Loucy (cell line): ENCODE results near the gene ZNF208.
"Not testable (repeated sequence)": the region's sequence is repeated elsewhere in the genome, so short reads cannot be mapped to it uniquely, and the experiment has no call there.

ENCODE experiments used
- H2AFZ ChIP-seq: fragments of 200-600 bp; sonication (generic); 2 replicates; pipeline ENCODE4 v1.6.0; 2016; ENCODE audit warnings: antibody characterized with exemption, mild to moderate bottlenecking, low read length, moderate library complexity
- H3F3A ChIP-seq: fragments of 200-600 bp; 2 replicates; pipeline ENCODE4 v1.6.0; 2016; ENCODE audit warnings: antibody characterized with exemption, low read depth, mild to moderate bottlenecking
- H3K27me3 ChIP-seq: fragments of 200-600 bp; sonication (generic); 2 replicates; pipeline ENCODE4 v1.6.1; 2014; ENCODE audit warnings: low read length, mild to moderate bottlenecking; ENCODE audit not compliant: insufficient read depth, poor library complexity, severe bottlenecking
- H3K36me3 ChIP-seq: fragments of 200-600 bp; sonication (generic); 2 replicates; pipeline ENCODE4 v1.6.1; 2016; ENCODE audit warnings: low read length; ENCODE audit not compliant: insufficient read depth
- H3K4me1 ChIP-seq: fragments of 200-600 bp; sonication (generic); 2 replicates; pipeline ENCODE4 v1.5.1; 2014; ENCODE audit warnings: low read length, mild to moderate bottlenecking; ENCODE audit not compliant: insufficient read depth, poor library complexity, severe bottlenecking
- H3K4me2 ChIP-seq: fragments of 200-600 bp; sonication (generic); 2 replicates; pipeline ENCODE4 v1.6.0; 2014; ENCODE audit warnings: antibody characterized with exemption, low read length, low read depth, mild to moderate bottlenecking; ENCODE audit not compliant: poor library complexity, severe bottlenecking
- H3K4me3 ChIP-seq: fragments of 200-600 bp; sonication (generic); 2 replicates; pipeline ENCODE4 v1.5.1; 2014; ENCODE audit warnings: low read length, mild to moderate bottlenecking, mixed read lengths; ENCODE audit not compliant: poor library complexity, severe bottlenecking
- H3K79me2 ChIP-seq: fragments of 200-600 bp; sonication (generic); 2 replicates; pipeline ENCODE4 v1.6.1; 2014; ENCODE audit warnings: low read length; ENCODE audit not compliant: insufficient read depth
- H3K9ac ChIP-seq: fragments of 200-600 bp; sonication (generic); 2 replicates; pipeline ENCODE4 v1.6.0; 2014; ENCODE audit warnings: mild to moderate bottlenecking, low read depth, low read length, moderate library complexity; ENCODE audit not compliant: poor library complexity, severe bottlenecking
- H3K9me2 ChIP-seq: fragments of 200-600 bp; sonication (generic); replicated peaks from 2 replicates; pipeline ENCODE4 v1.6.1; 2016; ENCODE audit warnings: low read depth, low read length, mixed read lengths
- H3K9me3 ChIP-seq: fragments of 200-600 bp; sonication (generic); 2 replicates; pipeline ENCODE4 v1.6.1; 2014; ENCODE audit warnings: mild to moderate bottlenecking, antibody characterized with exemption, low read length, low read depth; ENCODE audit not compliant: insufficient read depth
- H4K20me1 ChIP-seq: fragments of 200-600 bp; sonication (generic); 2 replicates; pipeline ENCODE4 v1.6.0; 2014; ENCODE audit warnings: antibody characterized with exemption, low read length, mild to moderate bottlenecking; ENCODE audit not compliant: insufficient read depth, poor library complexity, severe bottlenecking
- EZH2phosphoT487 ChIP-seq: fragments of 200-600 bp; IDR thresholded peaks from 2 replicates; pipeline ENCODE4 v1.6.1; 2018; ENCODE audit warnings: antibody characterized with exemption, mild to moderate bottlenecking, moderate library complexity, borderline replicate concordance
- TF ChIP-seq, protein P1 (sequence below): fragments of 200-600 bp; sonication (generic); conservative IDR thresholded peaks from 2 replicates; pipeline ENCODE4 v1.5.1; 2014; ENCODE audit warnings: mild to moderate bottlenecking, antibody characterized with exemption, low read length

ZNF208 gene

GRCh38 chr19:21900401-21900800 lies 110.3 kb downstream of the ZNF208 start:
- H3K4me1 ChIP-seq, result no peaks in the 10 kb centered on the region
- no peak for TF ChIP-seq EZH2phosphoT487
- TF ChIP-seq, protein P1, sequence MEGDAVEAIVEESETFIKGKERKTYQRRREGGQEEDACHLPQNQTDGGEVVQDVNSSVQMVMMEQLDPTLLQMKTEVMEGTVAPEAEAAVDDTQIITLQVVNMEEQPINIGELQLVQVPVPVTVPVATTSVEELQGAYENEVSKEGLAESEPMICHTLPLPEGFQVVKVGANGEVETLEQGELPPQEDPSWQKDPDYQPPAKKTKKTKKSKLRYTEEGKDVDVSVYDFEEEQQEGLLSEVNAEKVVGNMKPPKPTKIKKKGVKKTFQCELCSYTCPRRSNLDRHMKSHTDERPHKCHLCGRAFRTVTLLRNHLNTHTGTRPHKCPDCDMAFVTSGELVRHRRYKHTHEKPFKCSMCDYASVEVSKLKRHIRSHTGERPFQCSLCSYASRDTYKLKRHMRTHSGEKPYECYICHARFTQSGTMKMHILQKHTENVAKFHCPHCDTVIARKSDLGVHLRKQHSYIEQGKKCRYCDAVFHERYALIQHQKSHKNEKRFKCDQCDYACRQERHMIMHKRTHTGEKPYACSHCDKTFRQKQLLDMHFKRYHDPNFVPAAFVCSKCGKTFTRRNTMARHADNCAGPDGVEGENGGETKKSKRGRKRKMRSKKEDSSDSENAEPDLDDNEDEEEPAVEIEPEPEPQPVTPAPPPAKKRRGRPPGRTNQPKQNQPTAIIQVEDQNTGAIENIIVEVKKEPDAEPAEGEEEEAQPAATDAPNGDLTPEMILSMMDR, result no peak
- H3K9ac ChIP-seq, result no peak overlapping the region
- H3K9me2 ChIP-seq, result no peaks in the 10 kb centered on the region
- H3K9me3 ChIP-seq, result peaks cover 3% of the 10 kb centered on the region; the same call in 1 of the 2 replicates
- H2AFZ ChIP-seq, result no peak overlapping the region
- no peaks in the 10 kb centered on the region for H3K36me3 ChIP-seq
- no peaks in the 10 kb centered on the region for H3K27me3 ChIP-seq
- no peak overlapping the region for H3K4me2 ChIP-seq
- no peaks in the 10 kb centered on the region for H3K79me2 ChIP-seq
- H3F3A ChIP-seq, result no peaks in the 10 kb centered on the region
- no peaks in the 10 kb centered on the region for H4K20me1 ChIP-seq
- no peak overlapping the region for H3K4me3 ChIP-seq

DNA sequence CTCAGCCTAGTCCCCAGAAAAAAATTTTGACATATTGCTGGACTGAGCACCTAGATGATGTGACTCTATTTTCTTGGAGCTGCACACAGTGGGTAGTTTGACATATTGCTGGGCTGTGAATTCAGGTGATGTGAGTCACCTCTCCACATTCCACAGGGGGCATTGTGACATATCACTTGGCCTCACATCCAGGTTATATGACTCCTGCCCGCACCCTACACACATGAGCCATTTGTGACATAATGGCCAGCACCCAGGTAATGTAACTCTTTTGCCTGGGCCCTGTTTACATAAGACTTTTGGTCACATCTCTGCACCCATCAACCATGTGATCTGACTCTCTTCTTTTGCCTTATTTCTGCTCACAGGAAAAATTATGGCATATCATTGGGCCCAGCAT lies 119.7 kb downstream of the ZNF208 start:
- Histone ChIP-seq H3K4me3 (no peak overlapping the region), H4K20me1 (no peaks in the 10 kb centered on the region), H3K27me3 (no peaks in the 10 kb centered on the region), H3F3A (no peaks in the 10 kb centered on the region), H3K9me2 (no peaks in the 10 kb centered on the region), H3K9ac (no peak overlapping the region), H2AFZ (no peak overlapping the region), H3K36me3 (no peaks in the 10 kb centered on the region), H3K9me3 (no peaks in the 10 kb centered on the region), H3K4me1 (no peaks in the 10 kb centered on the region), H3K79me2 (no peaks in the 10 kb centered on the region), H3K4me2 (no peak overlapping the region)
- no peak for TF ChIP-seq EZH2phosphoT487
- TF ChIP-seq, protein P1, result no peak

DNA sequence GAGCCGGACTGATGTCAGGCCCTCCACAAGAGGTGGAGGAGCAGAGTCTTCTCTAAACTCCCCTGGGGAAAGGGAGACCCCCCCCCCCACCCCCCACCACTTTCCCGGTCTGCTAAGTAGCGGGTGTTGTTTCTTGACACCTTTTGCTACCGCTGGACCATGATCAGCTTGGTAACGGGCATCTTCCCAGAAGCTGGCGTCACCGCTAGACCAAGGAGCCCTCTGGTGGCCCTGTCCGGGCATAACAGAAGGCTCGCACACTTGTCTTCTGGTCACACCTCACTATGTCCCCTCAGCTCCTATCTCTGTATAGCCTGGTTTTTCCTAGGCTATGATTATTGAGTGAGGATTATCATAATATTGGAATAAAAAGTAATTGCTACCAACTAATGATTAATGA lies 120.7 kb downstream of the ZNF208 start:
- not testable (repeated sequence) for H3K4me1 ChIP-seq, H2AFZ ChIP-seq, H3K9me3 ChIP-seq, H3K9ac ChIP-seq, H3K27me3 ChIP-seq, H3K79me2 ChIP-seq, H3K36me3 ChIP-seq, H3F3A ChIP-seq, H3K9me2 ChIP-seq, H4K20me1 ChIP-seq, H3K4me3 ChIP-seq, H3K4me2 ChIP-seq

DNA sequence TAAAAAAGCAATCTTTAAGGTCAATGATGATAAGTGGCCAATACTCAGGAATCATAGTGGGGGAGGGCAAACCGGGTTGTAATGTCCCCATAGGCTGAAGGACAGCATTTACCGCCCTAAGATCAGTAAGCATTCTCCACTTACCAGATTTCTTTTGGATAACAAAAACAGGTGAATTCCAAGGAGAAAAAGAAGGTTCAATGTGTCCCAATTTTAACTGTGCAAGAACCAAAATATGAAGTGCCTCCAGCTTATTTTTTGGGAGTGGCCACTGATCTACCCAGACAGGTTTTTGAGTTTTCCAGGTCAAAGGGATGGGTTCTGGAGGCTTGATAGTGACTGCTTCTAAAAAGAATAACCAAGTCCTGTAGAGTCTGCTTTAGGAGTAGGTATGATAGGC lies 125.2 kb downstream of the ZNF208 start:
- not testable (repeated sequence) for H3K4me2 ChIP-seq, H2AFZ ChIP-seq, H3K27me3 ChIP-seq, H3K4me3 ChIP-seq, H3F3A ChIP-seq, H3K36me3 ChIP-seq, H3K4me1 ChIP-seq, H3K9me2 ChIP-seq, H3K79me2 ChIP-seq, H3K9me3 ChIP-seq, H4K20me1 ChIP-seq, H3K9ac ChIP-seq

DNA sequence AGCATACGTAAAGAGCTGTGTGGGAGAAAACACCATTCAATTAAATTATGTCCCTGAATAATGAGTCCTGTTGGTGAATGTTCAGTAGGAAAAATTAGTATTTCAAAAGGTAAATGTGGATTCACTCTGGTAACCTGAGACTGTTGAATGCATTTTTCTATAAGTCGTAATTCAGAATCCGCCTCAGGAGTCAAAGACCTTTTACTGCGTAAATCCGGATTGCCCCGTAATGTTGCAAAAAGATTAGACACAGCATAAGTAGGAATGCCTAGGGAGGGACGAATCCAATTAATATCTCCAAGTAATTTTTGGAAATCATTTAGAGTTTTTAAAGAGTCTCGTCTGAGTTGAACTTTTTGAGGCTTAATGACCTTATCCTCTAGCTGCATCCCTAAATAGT lies 126.0 kb downstream of the ZNF208 start:
- H3K27me3 ChIP-seq, H2AFZ ChIP-seq, H3K9ac ChIP-seq, H3K4me2 ChIP-seq, H3K9me3 ChIP-seq, H3K4me3 ChIP-seq, H3K4me1 ChIP-seq, H3K36me3 ChIP-seq, H3K9me2 ChIP-seq, H4K20me1 ChIP-seq, H3F3A ChIP-seq, H3K79me2 ChIP-seq: not testable (repeated sequence)
